HEK293 (cell line): ENCODE measurements around the gene UST.

Source experiments
- MZF1 ChIP-seq: fragments of 450-650 bp; formaldehyde crosslinking; IDR thresholded peaks from 2 replicates; pipeline ENCODE4 v1.5.1; 2017; ENCODE audit warnings: missing biosample characterization, missing genetic modification characterization, borderline replicate concordance
- ZNF174 ChIP-seq: fragments of 450-650 bp; formaldehyde crosslinking; IDR thresholded peaks from 2 replicates; pipeline ENCODE4 v1.5.0; 2017; ENCODE audit warnings: missing biosample characterization, mild to moderate bottlenecking, missing genetic modification characterization
- ZNF266 ChIP-seq: fragments of 450-650 bp; formaldehyde crosslinking; IDR thresholded peaks from 2 replicates; pipeline ENCODE4 v1.5.1; 2016; ENCODE audit warnings: missing biosample characterization, missing genetic modification characterization, low read depth

DNA sequence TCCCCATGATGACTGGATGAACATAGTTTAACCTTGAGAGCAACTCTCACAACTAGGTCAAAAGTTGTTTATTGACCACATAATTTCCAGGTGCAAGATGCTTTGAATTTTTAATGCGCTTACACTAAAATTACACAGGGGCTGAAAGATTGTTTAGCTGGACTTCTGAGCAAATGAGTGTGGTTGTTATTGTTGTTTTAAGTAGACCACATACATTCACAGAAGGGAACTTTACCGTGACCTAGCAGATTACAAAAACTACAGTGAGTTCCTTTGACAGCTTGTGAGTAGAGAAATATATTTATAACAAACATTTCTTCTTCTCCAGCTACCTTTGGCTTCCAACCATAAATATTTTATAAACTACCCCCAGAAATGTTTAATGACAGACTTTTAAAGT lies 178.9 kb downstream of the UST start:
- TF ChIP-seq MZF1 (tag by site-specific recombination) (no peak), ZNF266 (tag by site-specific recombination) (no peak), ZNF174 (tag by site-specific recombination) (no peak)
